Suppressor macrophage (primary cell): ENCODE results near the gene CLN3.

Experiments used
- DNase-seq, 4 experiments: peaks; one replicate each; pipeline ENCODE4 v3.0.0-alpha.2; 2020 to 2022

CLN3 gene

GRCh38 chr16:28513484-28514181 lies 21.8 kb upstream of the CLN3 start:
- DNase-seq = no peak

- no peak for DNase-seq
Measured at GRCh38 chr16:28511801-28512789, 20.2 kb upstream of the CLN3 start.

GRCh38 chr16:28511031-28511430 lies 19.2 kb upstream of the CLN3 start:
- no peak for DNase-seq

GRCh38 chr16:28505489-28506137 lies 13.7 kb upstream of the CLN3 start:
- DNase-seq = peak in 2 of 4 experiments; percentile 25 to 37

GRCh38 chr16:28504707-28505404 lies 13.0 kb upstream of the CLN3 start:
- DNase-seq = no peak

- DNase-seq = no peak
Measured at GRCh38 chr16:28503470-28504259, 11.8 kb upstream of the CLN3 start.

GRCh38 chr16:28502290-28502689 lies 10.4 kb upstream of the CLN3 start:
- DNase-seq = no peak

- no peak for DNase-seq
Measured at GRCh38 chr16:28501258-28502232, 9.7 kb upstream of the CLN3 start.

GRCh38 chr16:28500476-28501180 lies 8.8 kb upstream of the CLN3 start:
- peak in 1 of 4 experiments; percentile 20 for DNase-seq

- no peak for DNase-seq
Measured at GRCh38 chr16:28499854-28500253, 8.0 kb upstream of the CLN3 start.

- DNase-seq = no peak
Measured at GRCh38 chr16:28498666-28499381, 7.0 kb upstream of the CLN3 start.

GRCh38 chr16:28497861-28498599 lies 6.2 kb upstream of the CLN3 start:
- no peak for DNase-seq

- DNase-seq = no peak
Measured at GRCh38 chr16:28497386-28497785, 5.5 kb upstream of the CLN3 start.

GRCh38 chr16:28496844-28497243 lies 5.0 kb upstream of the CLN3 start:
- DNase-seq = no peak

- DNase-seq = no peak
Measured at GRCh38 chr16:28495795-28496749, 4.2 kb upstream of the CLN3 start.

- peak; percentile 38 to 74 (median 64) for DNase-seq
Measured at GRCh38 chr16:28495098-28495793, 3.4 kb upstream of the CLN3 start.
